ENCODE measurements around the gene CEP192.

CEP192 gene, protein sequence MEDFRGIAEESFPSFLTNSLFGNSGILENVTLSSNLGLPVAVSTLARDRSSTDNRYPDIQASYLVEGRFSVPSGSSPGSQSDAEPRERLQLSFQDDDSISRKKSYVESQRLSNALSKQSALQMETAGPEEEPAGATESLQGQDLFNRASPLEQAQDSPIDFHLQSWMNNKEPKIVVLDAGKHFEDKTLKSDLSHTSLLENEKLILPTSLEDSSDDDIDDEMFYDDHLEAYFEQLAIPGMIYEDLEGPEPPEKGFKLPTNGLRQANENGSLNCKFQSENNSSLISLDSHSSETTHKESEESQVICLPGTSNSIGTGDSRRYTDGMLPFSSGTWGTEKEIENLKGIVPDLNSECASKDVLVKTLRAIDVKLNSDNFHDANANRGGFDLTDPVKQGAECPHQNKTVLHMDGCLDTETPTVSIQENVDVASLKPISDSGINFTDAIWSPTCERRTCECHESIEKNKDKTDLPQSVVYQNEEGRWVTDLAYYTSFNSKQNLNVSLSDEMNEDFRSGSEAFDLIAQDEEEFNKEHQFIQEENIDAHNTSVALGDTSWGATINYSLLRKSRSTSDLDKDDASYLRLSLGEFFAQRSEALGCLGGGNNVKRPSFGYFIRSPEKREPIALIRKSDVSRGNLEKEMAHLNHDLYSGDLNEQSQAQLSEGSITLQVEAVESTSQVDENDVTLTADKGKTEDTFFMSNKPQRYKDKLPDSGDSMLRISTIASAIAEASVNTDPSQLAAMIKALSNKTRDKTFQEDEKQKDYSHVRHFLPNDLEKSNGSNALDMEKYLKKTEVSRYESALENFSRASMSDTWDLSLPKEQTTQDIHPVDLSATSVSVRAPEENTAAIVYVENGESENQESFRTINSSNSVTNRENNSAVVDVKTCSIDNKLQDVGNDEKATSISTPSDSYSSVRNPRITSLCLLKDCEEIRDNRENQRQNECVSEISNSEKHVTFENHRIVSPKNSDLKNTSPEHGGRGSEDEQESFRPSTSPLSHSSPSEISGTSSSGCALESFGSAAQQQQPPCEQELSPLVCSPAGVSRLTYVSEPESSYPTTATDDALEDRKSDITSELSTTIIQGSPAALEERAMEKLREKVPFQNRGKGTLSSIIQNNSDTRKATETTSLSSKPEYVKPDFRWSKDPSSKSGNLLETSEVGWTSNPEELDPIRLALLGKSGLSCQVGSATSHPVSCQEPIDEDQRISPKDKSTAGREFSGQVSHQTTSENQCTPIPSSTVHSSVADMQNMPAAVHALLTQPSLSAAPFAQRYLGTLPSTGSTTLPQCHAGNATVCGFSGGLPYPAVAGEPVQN (N-terminal part only)
- total RNA-seq: 60.2 to 194 (median 137) reads per million in 9 experiments

DNA sequence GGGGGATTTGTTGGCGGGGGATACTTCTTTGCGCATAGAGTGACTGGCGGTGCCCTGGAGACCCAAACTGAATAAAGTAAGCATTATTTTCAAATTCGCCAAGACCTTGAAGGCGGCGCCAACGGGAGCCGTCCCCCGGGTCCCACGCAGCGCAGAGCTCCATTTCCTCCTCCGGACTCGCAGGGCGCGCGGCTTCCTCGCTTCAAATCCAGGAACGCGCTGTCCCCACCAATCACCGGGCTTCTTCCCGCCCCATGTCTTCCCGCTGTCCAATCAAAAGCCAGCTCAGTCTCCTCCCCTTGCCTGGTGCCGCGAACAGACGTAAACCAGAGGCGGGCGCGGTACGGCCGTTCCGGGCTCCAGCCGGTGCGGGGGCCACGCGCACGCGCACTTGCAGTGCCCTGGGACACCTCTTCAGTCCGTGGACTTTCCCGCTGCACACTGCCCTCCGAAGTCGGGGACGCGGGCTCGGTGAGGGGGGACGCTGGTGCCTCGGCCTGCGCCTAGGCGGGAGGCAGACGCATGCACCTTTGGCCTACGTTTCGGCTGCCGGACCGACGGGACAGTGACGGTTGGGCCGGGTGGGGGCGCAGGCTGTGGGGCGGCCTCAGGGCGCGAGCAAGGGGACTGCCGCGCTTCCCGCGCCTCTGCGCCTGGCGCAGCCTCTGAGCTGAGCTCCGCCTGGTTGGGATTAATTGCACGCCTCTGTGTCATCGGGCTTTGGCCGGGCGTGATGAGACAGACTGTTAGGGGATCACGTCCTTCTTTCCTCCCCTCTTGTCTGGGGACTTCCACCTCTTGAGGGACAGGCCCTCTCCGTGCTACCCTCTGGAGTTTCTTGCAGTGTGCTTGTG, at the start of gene CEP192:
Gene CEP192, plus strand, starts transcription at position 396 of the 854 bp plus-strand sequence. CDS start 8,063 bp downstream, outside the sequence.
- H3K4me1 Mint-ChIP-seq (ENCODE audit: low read depth in 2 of 2): peaks cover 21 to 31% of the 10 kb centered on the region in 2 donors
- H3K27ac Mint-ChIP-seq: peak within 1 kb of the TSS; percentile 80 to 93
- no peaks in the 10 kb centered on the region for H3K27me3 Mint-ChIP-seq
- H3K4me3 Mint-ChIP-seq: peak within 1 kb of the TSS; percentile 75 to 98
- H3K9me3 Mint-ChIP-seq: no peaks in the 10 kb centered on the region
- peak; percentile 96 to 97 (median 97) for DNase-seq
- H3K36me3 Mint-ChIP-seq (ENCODE audit: insufficient read depth): peaks cover 25% of the 10 kb centered on the region
- peak; percentile 92 for ATAC-seq (replicated peaks)

DNA sequence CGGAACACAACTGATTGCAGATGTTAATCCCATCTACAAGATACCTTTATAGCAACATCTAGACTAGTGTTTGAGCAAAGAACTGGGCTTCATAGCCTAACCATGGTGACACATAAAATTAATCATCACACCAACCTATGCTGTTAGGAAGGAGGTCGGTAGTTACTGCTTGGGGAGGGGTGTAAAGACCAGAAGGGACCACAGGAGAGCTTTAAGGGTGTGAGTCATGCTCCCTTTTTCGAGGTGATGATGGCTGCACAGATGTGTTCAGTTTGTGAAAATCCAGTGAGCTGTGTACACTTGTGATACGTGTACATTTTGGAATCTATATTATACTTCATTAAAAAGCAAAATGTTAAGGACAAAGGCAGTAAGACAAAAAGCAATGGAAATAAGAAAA, 47.9 kb upstream of the CEP192 start:
- Mint-ChIP-seq H3K36me3 (ENCODE audit: insufficient read depth) (peaks cover 8% of the 10 kb centered on the region), H3K4me3 (no peak overlapping the region), H3K4me1 (ENCODE audit: low read depth in 2 of 2) (peaks cover 10 to 14% of the 10 kb centered on the region in 2 donors), H3K27ac (peak overlapping the region in 1 of 2 donors; percentile 14), H3K9me3 (no peaks in the 10 kb centered on the region), H3K27me3 (no peaks in the 10 kb centered on the region)
- ATAC-seq (replicated peaks): no peak
- no peak for DNase-seq

DNA sequence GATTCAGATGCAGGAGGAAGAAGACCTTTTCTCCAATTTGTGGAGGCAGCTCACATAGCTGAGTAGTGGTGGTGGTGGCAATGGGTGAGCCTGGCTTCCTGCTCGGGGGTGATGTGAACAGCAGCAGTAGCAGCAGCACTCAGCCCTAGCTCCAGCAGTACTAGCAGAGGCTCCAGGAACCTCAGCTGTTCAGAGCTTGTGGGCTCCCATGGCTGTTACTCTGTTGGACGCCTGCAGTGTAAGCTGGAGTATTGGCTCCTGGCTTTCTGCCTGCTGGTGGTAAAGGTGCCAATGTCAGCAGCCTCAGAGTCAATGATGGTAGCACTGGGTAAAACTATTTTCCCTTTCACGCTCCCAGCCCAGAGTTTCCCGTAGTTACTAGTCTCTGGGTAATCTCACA, 46.5 kb upstream of the CEP192 start:
- Mint-ChIP-seq H3K36me3 (ENCODE audit: insufficient read depth) (peaks cover 21% of the 10 kb centered on the region), H3K27me3 (no peaks in the 10 kb centered on the region), H3K27ac (peak overlapping the region in 1 of 2 donors; percentile 55), H3K4me1 (ENCODE audit: low read depth in 2 of 2) (peaks cover 10 to 14% of the 10 kb centered on the region in 2 donors), H3K9me3 (no peaks in the 10 kb centered on the region), H3K4me3 (no peak overlapping the region)
- no peak for DNase-seq
- no peak for ATAC-seq (replicated peaks)

DNA sequence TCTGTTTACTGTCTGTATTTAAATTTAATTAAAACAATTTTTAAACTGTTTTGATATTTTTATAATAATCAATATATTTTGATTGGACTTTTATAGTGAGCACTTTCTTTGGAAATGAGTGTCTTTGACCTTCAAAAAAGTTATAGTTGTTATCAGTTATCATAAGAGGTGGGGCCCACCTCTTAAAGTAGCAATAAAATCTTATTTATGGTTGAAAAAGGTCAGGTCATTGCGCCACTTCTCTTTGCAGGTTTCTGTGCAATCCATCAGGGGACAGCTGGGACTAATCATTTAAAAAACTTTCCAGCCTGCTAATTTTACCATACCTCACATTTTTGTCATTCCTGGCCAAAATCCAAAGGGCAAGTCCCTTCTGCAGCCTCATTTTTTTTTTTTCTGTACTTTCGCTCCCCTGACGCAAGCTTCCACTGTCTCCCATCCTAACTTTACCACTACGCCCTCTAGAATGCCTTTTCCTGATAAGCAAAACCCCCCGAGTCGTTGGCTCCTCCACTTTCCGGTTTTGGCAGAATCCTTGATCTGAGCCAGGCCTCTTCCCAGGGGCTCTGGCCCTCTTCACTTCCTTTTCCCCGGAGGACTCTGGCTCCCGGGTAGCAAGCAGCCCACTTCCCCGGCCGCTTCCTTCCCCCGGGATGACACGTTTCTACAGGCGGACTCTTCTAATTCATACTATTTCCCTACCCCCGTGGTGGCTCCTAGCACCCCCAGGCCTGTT, 44.4 kb upstream of the CEP192 start:
- H3K27ac Mint-ChIP-seq: peak overlapping the region; percentile 91 to 96
- H3K36me3 Mint-ChIP-seq (ENCODE audit: insufficient read depth): peaks cover 26% of the 10 kb centered on the region
- peak overlapping the region; percentile 89 for H3K4me3 Mint-ChIP-seq
- no peak for DNase-seq
- no peaks in the 10 kb centered on the region for H3K27me3 Mint-ChIP-seq
- no peak for ATAC-seq (replicated peaks)
- no peaks in the 10 kb centered on the region for H3K9me3 Mint-ChIP-seq
- H3K4me1 Mint-ChIP-seq (ENCODE audit: low read depth in 2 of 2): peaks cover 17 to 18% of the 10 kb centered on the region in 2 donors

DNA sequence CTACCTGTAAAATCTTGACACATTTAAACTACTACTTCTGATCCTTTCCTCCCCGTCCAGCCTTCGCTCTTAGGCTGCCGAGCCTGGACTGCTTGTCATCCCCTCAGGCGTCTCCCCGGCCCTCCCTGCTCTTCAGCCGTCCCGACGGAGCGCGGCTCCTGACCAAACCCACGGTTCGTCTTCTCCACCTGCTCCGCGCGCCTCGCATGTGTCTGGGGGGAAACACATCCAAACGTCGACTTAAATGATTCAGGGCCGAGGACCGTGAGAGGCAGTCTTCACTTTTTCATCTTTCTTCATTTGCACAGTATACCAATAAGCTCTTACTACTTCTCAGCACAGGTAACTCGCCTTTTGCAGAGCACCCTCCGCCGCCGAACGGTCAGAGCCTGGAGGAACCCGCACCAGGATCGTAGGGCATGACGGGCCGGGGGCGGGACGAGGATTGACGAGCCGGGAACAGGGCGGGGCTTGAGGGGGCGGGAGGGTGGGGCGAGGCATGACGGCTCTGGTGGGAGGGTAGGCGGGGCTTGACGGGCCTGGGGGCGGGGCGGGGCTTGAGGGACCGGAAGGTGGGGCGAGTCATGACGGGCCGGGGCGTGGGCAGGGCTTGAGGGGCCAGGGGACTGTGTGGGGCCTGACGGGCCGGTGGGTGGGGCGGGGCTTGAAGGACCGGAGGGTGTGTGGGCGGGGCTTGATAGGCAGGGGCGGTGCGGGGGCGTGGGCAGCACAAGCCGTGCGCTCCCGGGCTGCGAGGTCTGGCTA, 43.7 kb upstream of the CEP192 start, which contains the start of gene SEH1L:
Gene SEH1L, plus strand, starts transcription at position 727 of the 765 bp plus-strand sequence. CDS start 111 bp downstream, outside the sequence.
- Mint-ChIP-seq H3K4me1 (ENCODE audit: low read depth in 2 of 2) (peaks cover 17 to 18% of the 10 kb centered on the region in 2 donors), H3K27me3 (no peaks in the 10 kb centered on the region), H3K36me3 (ENCODE audit: insufficient read depth) (peaks cover 26% of the 10 kb centered on the region), H3K27ac (peak within 1 kb of the TSS; percentile 91 to 96), H3K4me3 (peak within 1 kb of the TSS; percentile 89), H3K9me3 (no peaks in the 10 kb centered on the region)
- ATAC-seq (replicated peaks) (peak; percentile 80), DNase-seq (peak; percentile 96 to 98 (median 96))

DNA sequence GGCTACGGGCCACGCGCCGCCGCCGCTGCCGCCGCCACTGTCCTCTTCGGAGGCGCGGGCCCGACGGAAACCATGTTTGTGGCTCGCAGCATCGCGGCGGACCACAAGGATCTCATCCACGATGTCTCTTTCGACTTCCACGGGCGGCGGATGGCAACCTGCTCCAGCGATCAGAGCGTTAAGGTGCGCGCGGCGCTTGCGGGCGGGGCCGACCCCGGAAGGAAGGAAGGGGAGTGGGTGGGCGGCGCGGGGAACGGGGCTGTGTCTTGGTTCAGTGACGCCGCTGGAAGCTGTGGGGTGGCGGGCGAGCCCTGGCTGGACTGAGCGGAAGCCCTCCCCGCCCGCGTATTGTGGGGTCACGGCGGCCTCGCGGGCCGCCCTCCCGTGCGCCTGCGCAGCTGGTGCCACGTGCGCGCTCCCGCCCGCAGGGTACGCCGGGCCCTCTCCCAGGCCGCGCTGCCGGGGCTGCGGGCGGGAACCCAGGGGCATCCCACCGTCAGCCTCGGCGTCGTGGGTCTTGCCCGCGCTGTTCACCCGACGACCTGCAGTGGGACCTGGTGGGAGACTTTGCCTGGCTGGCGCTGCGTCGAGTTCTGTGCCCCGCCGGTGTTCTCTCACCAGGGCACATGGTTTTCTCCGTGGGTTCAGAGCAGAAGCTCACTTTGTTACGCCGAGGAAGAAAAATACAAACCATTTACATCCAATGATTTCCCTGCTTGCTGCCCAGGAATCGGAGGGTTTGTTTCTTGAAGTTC, 42.9 kb upstream of the CEP192 start:
- no peaks in the 10 kb centered on the region for H3K9me3 Mint-ChIP-seq
- ATAC-seq (replicated peaks) (peak; percentile 80), DNase-seq (peak; percentile 95 to 97 (median 97))
- no peaks in the 10 kb centered on the region for H3K27me3 Mint-ChIP-seq
- peak overlapping the region; percentile 91 to 96 for H3K27ac Mint-ChIP-seq
- H3K4me3 Mint-ChIP-seq: peak overlapping the region; percentile 89
- H3K36me3 Mint-ChIP-seq (ENCODE audit: insufficient read depth): peaks cover 26% of the 10 kb centered on the region
- peaks cover 17 to 20% of the 10 kb centered on the region in 2 donors for H3K4me1 Mint-ChIP-seq (ENCODE audit: low read depth in 2 of 2)

DNA sequence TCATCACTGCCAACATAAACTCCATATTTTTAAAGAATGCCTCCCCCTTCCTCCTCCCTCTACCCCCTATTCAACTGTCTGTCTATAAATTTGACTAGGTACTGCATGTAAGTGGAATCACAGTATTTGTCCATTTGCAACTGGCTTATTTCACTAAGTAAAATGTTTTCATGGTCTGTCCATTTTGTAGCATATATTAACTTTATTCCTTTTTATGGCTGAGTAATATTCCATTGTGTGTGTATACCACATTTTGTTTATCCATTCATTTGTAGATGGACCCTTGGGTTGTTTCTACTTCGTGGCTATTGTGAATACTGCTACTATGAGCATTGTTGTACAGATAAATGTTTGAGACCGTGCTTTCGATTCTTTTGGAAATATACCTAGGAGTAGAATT, 32.7 kb upstream of the CEP192 start:
- H3K27ac Mint-ChIP-seq: no peak overlapping the region
- no peaks in the 10 kb centered on the region for H3K9me3 Mint-ChIP-seq
- ATAC-seq (replicated peaks): no peak
- H3K4me3 Mint-ChIP-seq: no peak overlapping the region
- H3K27me3 Mint-ChIP-seq: no peaks in the 10 kb centered on the region
- peaks cover 3 to 9% of the 10 kb centered on the region in 2 donors for H3K4me1 Mint-ChIP-seq (ENCODE audit: low read depth in 2 of 2)
- DNase-seq: no peak
- H3K36me3 Mint-ChIP-seq (ENCODE audit: insufficient read depth): peaks cover 24% of the 10 kb centered on the region

DNA sequence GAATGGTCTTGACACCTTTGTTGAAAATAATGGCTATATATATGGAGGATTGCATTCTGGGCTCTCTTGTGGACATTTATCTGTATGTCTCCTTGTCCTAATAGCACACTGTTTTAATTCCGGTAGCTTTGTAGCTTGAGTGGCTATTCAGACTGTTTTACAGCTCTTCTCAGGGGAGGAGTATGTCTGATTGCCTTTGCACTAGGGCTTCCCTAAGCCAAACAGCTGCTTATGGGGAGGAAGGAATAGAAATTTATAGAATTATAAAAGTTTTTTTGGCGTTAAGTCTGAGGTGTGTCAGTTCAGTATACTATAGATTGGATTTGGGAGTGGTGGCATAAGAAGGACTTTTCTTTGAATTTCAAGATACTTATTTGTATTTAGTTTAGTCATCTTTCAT, 30.8 kb upstream of the CEP192 start:
- Mint-ChIP-seq H3K27me3 (no peaks in the 10 kb centered on the region), H3K4me1 (ENCODE audit: low read depth in 2 of 2) (peaks cover 3 to 9% of the 10 kb centered on the region in 2 donors), H3K36me3 (ENCODE audit: insufficient read depth) (peaks cover 42% of the 10 kb centered on the region), H3K9me3 (no peaks in the 10 kb centered on the region), H3K27ac (no peak overlapping the region), H3K4me3 (no peak overlapping the region)
- DNase-seq (no peak), ATAC-seq (replicated peaks) (no peak)

DNA sequence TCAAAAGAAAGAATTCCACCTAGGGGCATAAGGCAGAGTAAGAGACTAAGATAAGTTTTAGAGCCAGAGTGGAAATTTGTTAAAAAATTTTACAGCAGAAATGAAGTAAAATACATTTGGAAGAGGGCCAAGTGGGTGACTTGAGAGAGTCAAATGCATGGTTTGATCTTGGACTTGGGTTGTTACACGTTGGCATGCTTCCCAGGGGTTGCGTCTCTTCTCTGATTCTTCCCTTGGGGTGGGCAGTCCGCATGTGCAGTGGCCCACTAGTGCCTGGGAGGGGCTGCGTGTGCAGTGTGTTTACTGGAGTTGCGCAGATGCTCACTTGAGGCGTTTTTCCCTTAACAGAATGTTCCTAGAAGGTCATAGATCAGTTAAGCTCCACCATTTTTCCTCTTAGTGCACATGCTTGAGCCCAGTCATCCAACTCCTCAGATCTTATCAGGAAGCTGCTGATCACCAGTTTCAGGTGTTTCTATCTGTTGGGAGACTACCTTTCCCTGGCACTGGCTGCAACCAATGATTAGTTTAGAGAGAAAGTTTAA, 30.2 kb upstream of the CEP192 start:
- DNase-seq (no peak), ATAC-seq (replicated peaks) (no peak)
- Mint-ChIP-seq H3K27me3 (no peaks in the 10 kb centered on the region), H3K4me3 (no peak overlapping the region), H3K4me1 (ENCODE audit: low read depth in 2 of 2) (peaks cover 3 to 9% of the 10 kb centered on the region in 2 donors), H3K9me3 (no peaks in the 10 kb centered on the region), H3K27ac (peak overlapping the region in 1 of 2 donors; percentile 45), H3K36me3 (ENCODE audit: insufficient read depth) (peaks cover 48% of the 10 kb centered on the region)

DNA sequence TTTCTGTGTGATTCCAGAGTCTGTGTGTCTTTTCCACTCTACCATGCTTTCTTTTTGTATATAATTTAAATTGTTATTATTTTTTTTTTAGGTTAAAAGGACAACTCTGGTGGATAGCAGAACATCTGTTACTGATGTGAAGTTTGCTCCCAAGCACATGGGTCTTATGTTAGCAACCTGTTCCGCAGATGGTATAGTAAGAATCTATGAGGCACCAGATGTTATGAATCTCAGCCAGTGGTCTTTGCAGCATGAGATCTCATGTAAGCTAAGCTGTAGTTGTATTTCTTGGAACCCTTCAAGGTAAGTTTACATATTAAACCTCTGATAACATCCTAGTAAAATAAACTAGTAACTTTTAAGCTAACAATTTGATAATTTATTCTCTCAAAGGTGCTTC, 28.1 kb upstream of the CEP192 start:
- Mint-ChIP-seq H3K27me3 (no peaks in the 10 kb centered on the region), H3K4me1 (ENCODE audit: low read depth in 2 of 2) (peaks cover 3 to 11% of the 10 kb centered on the region in 2 donors), H3K36me3 (ENCODE audit: insufficient read depth) (peaks cover 49% of the 10 kb centered on the region), H3K9me3 (no peaks in the 10 kb centered on the region), H3K4me3 (no peak overlapping the region), H3K27ac (no peak overlapping the region)
- no peak for DNase-seq
- ATAC-seq (replicated peaks): no peak

Data from effector memory CD8-positive, alpha-beta T cell (primary cell).